Measurements from ENCODE around the gene MCAT. TPM values are rescaled to one million over a fixed set of nuclear protein-coding genes. Genes with fewer than 3 reads are reported as not detected.

Gene MCAT, protein sequence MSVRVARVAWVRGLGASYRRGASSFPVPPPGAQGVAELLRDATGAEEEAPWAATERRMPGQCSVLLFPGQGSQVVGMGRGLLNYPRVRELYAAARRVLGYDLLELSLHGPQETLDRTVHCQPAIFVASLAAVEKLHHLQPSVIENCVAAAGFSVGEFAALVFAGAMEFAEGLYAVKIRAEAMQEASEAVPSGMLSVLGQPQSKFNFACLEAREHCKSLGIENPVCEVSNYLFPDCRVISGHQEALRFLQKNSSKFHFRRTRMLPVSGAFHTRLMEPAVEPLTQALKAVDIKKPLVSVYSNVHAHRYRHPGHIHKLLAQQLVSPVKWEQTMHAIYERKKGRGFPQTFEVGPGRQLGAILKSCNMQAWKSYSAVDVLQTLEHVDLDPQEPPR
- total RNA-seq: 10 to 100 TPM; 17.1 to 19.9 TPM
- 14.7 TPM for polyA plus RNA-seq (2013, experiment 1 of 2)
- 14.6 TPM for polyA plus RNA-seq (2013, experiment 2 of 2)
- long read RNA-seq, experiment 1, transcript MCAT-202 (3 exons, 1,134 nt): major isoform, 6 of 12 reads
- long read RNA-seq, experiment 1, transcript MCAT-201 (4 exons, 2,056 nt): major isoform, 6 of 12 reads
- long read RNA-seq, experiment 1, partial matches to known transcripts: 0 of 12 reads
- long read RNA-seq, experiment 1, other reads (novel, unspliced or antisense): 0 of 12 reads
- long read RNA-seq, experiment 2, transcript MCAT-202 (3 exons, 1,134 nt): major isoform, 12 of 29 reads
- long read RNA-seq, experiment 2, transcript MCAT-201 (4 exons, 2,056 nt): minor isoform, 11 of 29 reads
- long read RNA-seq, experiment 2, partial matches to known transcripts: 1 of 29 reads
- long read RNA-seq, experiment 2, other reads (novel, unspliced or antisense): 4 of 29 reads
- long read RNA-seq, experiment 3, transcript MCAT-202 (3 exons, 1,134 nt): minor isoform, 11 of 77 reads
- long read RNA-seq, experiment 3, transcript MCAT-201 (4 exons, 2,056 nt): major isoform, 55 of 77 reads
- long read RNA-seq, experiment 3, partial matches to known transcripts: 2 of 77 reads
- long read RNA-seq, experiment 3, other reads (novel, unspliced or antisense): 8 of 77 reads
- long read RNA-seq, experiment 4, partial matches to known transcripts: 0 of 3 reads
- long read RNA-seq, experiment 4, other reads (novel, unspliced or antisense): 1 of 3 reads

DNA sequence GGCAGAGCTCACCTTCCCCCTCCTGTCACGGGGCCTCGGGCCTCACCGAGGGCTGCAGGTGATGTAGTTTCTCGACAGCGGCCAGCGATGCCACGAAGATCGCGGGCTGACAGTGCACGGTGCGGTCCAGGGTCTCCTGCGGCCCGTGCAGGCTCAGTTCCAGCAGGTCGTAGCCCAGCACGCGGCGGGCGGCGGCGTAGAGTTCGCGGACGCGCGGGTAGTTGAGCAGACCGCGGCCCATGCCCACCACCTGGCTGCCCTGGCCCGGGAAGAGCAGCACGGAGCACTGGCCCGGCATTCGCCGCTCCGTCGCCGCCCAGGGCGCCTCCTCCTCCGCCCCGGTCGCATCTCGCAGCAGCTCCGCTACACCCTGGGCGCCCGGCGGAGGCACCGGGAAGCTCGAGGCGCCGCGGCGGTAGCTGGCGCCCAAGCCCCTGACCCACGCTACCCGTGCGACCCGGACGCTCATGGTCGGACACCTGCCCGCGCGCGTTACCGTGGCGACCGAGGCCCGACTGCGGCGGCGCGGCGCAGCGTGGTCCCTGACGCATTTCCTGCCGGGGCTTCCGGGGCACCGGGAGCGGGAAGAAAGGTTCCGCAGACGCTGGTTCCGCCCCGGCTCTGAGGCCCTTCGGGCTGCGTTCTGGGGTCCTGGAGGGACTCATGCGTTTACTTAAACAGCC lies at the start of gene MCAT:
Gene MCAT, minus strand, starts transcription at position 519 of the 683 bp plus-strand sequence. Its CDS starts 50 bp downstream, at position 469.
- Histone ChIP-seq H3K4me3 (ENCODE audit: low read length) (peak within 1 kb of the TSS; percentile 86), H3K27me3 (ENCODE audit: control insufficient read depth, insufficient read depth, low read length, poor library complexity, severe bottlenecking) (no peaks in the 10 kb centered on the region), H3K4me1 (ENCODE audit: control insufficient read depth, insufficient read depth, low read length) (no peaks in the 10 kb centered on the region), H3K36me3 (ENCODE audit: control insufficient read depth, insufficient read depth, low read length) (peaks cover 30% of the 10 kb centered on the region), H3K9ac (ENCODE audit: extremely low read depth, low read length, poor library complexity, severe bottlenecking) (peak within 1 kb of the TSS; percentile 67), H3K9me3 (ENCODE audit: control insufficient read depth, low read length) (no peaks in the 10 kb centered on the region), H3K27ac (ENCODE audit: low read depth, low read length) (peak within 1 kb of the TSS; percentile 60)
- Mint-ChIP-seq H3K36me3 (ENCODE audit: low read depth) (peaks cover 31% of the 10 kb centered on the region), H3K4me1 (peaks cover 6% of the 10 kb centered on the region), H3K27ac (peak within 1 kb of the TSS; percentile 83), H3K27me3 (ENCODE audit: insufficient read depth) (peaks cover 3% of the 10 kb centered on the region), H3K4me3 (peak within 1 kb of the TSS; percentile 80), H3K9me3 (no peaks in the 10 kb centered on the region)
- TF ChIP-seq, protein P1, sequence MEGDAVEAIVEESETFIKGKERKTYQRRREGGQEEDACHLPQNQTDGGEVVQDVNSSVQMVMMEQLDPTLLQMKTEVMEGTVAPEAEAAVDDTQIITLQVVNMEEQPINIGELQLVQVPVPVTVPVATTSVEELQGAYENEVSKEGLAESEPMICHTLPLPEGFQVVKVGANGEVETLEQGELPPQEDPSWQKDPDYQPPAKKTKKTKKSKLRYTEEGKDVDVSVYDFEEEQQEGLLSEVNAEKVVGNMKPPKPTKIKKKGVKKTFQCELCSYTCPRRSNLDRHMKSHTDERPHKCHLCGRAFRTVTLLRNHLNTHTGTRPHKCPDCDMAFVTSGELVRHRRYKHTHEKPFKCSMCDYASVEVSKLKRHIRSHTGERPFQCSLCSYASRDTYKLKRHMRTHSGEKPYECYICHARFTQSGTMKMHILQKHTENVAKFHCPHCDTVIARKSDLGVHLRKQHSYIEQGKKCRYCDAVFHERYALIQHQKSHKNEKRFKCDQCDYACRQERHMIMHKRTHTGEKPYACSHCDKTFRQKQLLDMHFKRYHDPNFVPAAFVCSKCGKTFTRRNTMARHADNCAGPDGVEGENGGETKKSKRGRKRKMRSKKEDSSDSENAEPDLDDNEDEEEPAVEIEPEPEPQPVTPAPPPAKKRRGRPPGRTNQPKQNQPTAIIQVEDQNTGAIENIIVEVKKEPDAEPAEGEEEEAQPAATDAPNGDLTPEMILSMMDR (conservative IDR thresholded peaks at IDR 0.05): no peak
- WGBS, 2 experiments (ENCODE audit: insufficient coverage in 1 of 2, insufficient read length in 1 of 2): 1% methylated on average over 46 to 83 of the region's 83 CpGs
- peak; percentile 91 for DNase-seq

DNA sequence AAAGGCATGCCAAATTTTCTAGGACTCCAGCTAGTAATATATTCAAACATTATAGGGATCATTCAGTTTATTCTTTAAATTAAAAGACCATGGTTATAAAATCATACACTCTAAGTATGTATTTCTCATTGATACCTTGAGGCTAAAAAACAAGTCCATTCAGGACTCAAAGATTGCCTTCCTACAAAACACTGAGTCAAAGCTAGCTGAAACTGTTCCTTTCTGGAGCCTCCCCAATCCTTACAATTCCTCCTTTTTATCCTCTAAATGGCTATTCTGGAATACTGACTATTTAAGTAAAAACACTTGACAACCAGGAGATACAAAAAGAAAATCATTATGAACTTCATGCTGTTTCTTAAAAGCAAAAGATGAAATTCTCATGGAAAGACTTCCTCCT lies 48.6 kb upstream of the MCAT start:
- Histone ChIP-seq H3K9me3 (ENCODE audit: control insufficient read depth, low read length) (peaks cover 11% of the 10 kb centered on the region), H3K9ac (ENCODE audit: extremely low read depth, low read length, poor library complexity, severe bottlenecking) (no peak overlapping the region), H3K4me1 (ENCODE audit: control insufficient read depth, insufficient read depth, low read length) (no peaks in the 10 kb centered on the region), H3K27me3 (ENCODE audit: control insufficient read depth, insufficient read depth, low read length, poor library complexity, severe bottlenecking) (peaks cover 4% of the 10 kb centered on the region), H3K36me3 (ENCODE audit: control insufficient read depth, insufficient read depth, low read length) (no peaks in the 10 kb centered on the region), H3K27ac (ENCODE audit: low read depth, low read length) (no peak overlapping the region), H3K4me3 (ENCODE audit: low read length) (no peak overlapping the region)
- Mint-ChIP-seq H3K9me3 (peaks cover 9% of the 10 kb centered on the region), H3K4me1 (peaks cover 7% of the 10 kb centered on the region), H3K27me3 (ENCODE audit: insufficient read depth) (peaks cover 7% of the 10 kb centered on the region), H3K4me3 (no peak overlapping the region), H3K36me3 (ENCODE audit: low read depth) (no peaks in the 10 kb centered on the region), H3K27ac (no peak overlapping the region)
- no peak for DNase-seq
- TF ChIP-seq, protein P1 (conservative IDR thresholded peaks at IDR 0.05): no peak
